Stromal cell of bone marrow (primary cell): ENCODE results near the gene ADAM22.

Experiments used
- DNase-seq: peaks from one replicate; pipeline ENCODE4 v3.0.0-alpha.2; 2012; ENCODE audit warnings: low read depth

Gene ADAM22

DNA sequence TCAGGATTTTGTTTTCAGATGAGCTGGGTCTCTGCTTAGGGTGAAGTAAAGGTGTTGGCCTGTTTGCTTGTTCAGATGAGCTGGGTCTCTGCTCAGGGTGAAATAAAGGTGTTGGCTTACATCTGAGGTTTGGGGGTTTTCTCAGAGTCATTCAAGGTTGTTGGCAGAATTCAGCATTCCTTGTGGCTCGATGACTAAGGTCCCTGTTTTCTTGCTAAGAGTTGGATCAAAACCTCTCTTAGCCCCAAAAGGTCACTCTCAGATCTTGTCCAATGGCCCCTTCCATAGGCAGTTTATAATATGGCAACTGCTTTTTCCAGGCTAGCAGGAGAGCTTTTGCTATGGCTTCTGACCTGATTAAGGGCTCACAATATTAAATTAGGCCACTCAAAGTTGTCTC lies 106.6 kb downstream of the ADAM22 start:
- peak; percentile 8 for DNase-seq

DNA sequence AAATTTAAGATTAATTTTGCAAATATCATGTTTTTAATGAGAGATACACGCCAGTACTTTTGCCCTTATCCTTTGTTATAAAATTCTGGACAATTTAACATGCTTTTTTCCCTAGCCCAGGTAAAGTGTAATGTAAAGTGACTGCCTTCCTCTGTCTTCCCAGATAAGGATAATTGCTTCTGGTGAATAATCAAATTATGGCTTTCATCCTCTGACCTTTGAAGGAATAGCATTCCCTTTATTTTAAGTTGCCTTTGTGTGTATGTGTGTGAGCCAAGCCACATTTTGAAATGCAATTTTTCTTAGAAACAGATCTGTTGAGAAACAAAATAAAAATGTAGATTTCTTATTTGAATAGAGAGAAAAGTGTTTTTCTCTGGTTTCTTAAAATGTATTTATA lies 107.5 kb downstream of the ADAM22 start:
- DNase-seq = no peak

DNA sequence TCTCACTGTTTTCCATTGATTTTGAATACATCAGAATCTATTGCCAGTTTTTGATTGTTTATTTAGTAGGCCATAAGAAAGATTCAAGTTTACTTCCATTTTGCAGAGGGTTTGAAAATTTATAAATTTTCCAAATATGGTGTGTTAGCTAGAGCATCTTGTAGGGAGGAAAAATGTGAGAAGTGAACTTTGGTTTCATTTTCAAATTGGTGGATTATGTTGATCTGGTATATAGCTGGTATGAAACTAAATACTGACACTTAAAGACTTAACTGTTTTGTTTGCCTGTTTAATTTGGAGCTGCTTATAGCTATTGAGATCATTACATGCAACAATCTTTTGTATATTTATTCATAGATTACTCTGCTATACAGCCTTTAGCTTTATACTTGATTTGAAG lies 108.1 kb downstream of the ADAM22 start:
- DNase-seq = no peak

DNA sequence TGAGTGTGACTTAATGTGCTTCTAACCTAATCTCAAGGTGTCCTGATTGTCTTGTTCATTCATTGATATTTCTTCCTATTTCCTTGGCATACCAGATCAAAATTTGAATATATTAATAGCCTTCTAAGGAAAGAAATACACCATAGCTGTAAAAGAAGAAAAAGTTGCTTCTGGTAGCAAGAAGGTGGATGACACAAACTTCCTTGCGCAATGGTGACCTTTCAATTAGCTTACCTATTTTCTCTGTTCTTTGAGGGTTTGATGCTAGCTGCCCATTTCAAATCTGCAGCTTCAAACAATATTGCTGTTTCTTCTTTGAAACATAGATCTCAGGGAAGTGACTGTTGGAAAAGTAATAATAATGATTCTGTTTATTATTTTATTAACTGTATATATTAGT lies 108.8 kb downstream of the ADAM22 start:
- no peak for DNase-seq

DNA sequence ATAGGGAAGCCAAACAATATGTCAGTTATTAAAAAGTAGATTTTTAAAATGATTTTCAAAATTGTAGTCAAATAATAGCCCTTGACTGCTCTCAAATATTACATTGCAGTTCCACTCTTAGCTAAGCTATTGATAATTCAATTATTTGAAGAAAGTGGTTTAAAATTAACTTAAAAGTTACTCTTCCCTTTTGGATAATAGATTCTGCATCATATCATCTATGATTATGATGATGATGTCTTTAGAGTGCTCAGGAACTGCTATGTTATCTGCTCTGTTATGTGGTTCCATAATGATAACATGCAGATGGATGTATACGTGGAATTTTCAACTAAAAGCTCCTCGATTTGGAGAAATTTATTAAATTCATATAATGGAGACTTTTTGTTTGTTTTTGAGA lies 110.0 kb downstream of the ADAM22 start:
- no peak for DNase-seq

DNA sequence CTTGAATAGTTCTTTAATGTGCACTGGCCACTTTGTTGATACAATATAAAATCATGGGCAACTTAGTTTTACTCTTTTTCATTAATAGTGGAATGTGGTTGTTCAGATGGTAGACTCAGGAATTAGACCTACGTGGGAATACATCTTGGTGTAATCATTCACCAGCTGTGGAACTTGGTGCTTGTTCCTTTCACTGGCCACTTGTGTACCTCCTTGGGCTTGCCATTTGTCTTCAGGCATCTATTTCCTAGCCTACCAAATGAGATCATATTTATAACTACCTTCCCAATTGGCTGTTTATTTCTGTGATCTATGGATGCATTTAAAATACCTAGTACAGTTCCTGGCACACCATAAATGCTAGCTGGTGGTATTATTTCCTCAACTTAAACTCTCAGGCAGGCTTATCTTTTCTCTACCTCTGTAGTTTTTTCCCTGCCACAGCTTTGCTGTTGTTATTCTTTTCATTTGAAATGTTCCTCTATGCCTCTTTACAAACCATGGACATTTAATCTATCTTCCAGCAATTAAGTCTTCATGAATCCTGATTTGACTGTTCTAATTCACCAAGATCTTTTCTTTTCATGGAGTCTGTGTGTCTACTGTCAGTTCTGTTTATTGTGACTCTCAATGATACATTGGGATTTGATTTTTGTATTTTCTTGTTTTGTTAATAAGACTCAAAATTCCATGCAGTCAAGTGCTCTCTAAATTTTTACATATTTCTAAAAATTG lies 113.0 kb downstream of the ADAM22 start:
- DNase-seq = no peak

DNA sequence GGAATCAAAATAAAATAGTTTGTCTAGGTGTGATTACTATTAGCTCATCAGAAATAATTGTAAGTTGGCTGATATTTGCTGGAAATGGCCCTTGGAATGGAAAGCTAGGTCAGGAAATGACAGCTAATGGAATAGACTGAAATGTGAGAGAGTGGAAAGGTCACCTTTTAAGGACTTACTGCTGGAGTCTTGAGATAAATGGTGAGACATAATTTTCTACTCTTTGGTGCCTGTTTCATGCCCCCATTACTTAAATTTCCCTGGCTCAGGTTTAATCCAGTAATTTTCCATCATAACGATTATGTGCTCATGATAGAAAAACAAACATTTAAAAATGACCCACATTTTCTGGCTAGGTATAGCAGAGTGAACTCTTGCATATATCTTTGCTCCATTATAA lies 123.6 kb downstream of the ADAM22 start:
- no peak for DNase-seq

DNA sequence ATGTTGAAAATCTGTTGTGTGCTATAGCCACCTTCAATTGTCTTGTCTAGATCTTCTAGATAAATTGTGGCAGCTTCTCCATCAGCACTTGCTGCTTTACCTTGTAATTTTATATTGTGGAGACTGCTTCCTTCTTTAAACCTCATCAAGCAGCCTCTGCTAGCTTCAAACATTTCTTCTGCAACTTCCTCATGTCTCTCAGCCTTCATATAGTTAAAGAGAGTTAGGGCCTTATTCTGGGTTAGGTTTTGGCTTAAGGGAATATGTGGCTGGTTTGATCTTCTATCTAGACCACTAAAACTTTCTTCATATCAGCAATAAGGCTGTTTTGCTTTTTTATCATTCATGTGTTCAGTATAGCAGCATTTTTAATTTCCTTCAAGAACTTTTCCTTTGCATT lies 128.2 kb downstream of the ADAM22 start:
- no peak for DNase-seq

DNA sequence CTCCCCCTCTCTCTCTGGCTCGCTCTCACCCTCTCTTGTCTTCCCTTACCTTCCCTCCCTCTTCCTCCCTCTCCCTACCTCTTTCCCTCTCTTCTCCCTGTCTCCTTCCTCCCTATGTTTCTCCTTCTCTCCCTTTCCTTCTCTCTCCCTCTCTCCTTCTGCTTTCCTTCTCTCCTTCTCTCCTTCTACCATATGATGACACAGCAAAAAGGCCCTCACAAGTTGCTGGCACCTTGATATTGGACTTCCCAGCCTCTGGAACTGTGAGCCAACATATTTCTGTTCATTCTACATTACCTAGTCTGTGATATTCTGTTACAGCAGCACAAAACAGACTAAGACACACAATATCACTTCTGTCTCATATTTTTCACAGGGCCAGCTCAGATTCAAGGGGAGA lies 135.0 kb downstream of the ADAM22 start:
- no peak for DNase-seq

DNA sequence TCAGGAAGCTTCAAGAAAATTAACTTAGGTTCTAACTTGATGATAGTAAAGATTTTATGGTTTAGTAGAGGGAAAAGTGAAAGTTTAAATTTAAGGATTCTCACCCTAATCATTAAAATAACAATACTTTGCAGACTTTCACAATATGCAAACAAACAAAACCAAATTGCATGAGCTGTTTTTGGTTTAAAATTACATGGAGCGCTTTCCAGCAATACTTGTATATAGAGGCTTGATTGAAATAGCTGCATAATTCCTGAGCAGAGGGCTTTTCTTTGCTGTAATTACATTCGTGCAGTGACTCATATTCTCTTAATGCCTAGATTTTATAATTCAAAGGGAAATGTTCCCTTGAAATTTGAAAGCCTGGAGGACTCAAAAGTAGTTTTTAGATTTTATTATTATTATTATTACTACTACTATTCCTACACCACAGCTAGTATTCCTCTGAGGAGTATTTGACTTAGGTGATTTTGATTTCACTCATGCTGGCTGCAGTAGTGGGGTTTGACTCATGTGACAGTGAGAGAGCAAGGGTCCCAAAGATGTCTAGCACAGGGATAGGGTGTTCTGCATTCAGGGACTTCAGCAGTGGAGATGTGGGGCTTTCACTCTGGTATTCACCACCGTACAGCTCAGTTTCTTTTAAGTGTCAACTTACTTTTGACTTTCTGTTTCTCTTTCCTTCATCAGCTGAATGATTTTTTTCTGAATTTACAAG lies 138.1 kb downstream of the ADAM22 start:
- no peak for DNase-seq

DNA sequence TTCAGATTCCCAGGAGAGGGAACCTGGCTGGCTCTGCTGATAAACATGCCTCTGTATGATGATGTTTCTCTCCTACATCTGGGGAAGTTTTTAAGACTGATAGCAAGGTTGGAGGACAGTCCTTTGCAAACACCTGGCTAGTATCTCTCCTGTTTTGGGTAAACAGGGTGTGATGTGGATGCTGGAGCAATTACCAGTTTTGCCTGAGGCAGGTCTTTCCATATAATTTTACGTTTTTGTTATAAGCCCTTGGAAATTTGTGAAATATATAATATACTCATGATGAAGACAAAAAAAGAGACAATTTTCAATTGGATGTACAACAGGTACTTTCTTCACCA lies 138.6 kb downstream of the ADAM22 start:
- DNase-seq = no peak

DNA sequence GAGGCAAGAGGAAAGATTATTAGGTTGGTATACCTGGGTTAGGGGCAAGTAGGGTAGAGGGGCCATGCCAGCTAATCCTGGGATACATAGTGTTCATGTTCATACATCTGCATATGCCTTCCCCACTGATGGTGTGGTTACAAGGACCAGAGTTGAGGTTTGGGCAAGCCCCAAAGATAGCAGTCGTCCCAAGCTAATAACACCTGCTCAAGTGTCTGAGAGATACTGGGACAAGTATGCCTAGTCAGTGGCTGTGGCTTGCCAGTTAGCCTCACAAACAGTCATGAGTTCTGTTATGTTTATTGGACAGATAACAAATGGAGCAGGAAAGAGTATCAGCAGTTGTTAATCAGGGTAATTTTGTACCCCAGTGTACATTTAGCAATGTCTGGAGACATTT lies 139.6 kb downstream of the ADAM22 start:
- no peak for DNase-seq

DNA sequence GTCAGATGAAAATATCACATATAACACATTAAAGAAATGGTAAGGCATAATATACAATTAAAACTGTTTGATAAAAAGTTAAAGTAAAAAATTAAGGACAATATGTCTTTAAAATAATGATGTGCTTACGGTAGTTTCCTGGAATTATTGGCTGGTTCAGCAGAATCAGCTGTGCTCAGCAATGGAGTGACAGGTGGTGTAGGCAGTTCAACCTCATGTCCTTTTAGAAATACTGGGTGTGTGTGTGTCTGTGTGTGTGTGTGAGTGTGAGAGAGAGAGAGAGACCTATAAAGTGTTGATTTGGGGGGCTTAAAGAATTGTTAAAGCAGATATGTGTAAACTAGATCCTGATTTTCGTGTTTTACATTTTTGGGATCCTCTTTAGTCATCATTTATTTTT lies 141.2 kb downstream of the ADAM22 start:
- DNase-seq = no peak

DNA sequence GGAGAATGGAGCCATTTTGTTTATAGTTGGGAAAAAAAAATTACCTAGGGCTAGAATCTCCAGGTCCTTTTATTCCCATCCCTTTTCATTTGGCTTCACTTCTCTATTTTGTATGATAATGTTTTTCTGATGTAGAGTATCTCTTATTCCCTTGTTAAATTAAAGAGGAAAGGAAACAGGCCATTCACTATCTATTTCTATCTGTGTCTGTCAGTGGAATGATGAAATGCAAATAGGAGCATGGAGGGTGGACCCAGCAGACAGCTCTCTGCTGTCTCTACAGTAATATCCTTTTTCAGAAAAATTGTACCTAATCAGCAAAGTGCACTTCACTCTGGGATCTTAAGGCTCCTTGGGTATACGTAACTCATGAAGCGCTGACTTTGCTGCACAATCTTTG lies 149.8 kb downstream of the ADAM22 start:
- DNase-seq = no peak

DNA sequence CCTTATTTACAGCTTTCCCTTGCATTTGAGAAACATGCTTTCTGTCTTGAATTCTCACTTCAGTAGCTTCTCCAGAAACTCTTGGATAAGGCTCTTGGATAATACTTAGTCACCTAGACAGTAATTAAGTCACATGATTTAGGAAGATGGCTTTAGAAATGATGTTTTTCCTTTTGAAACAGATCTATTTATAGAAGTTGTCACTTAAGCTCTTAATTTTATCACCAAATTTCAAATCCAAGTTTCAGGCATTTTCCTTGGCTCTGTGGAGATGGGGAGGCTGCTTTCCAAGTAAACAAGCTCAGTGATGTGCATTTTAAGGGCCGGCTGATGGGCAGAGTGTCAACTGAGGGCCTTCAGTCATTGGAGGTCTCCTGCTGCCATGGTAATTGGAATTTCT lies 155.5 kb downstream of the ADAM22 start:
- no peak for DNase-seq

DNA sequence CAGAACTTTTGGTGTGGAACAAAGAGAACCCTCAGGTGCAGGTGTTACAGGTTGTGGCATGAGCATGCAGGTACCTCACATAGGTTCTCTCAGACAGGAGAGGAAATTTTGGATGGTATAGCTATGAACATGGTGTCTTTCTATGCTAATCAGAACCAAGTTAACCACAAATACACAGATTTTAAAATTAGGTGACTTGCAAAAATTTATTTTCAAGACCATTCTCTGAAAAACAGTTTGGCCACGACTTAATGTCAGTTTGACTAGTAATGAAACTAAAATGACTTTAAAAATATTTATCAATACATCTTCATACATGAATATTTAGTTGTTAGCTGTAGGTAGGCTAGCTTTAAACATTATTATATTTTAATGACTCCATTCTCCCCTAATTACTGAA lies 156.2 kb downstream of the ADAM22 start:
- DNase-seq = no peak

DNA sequence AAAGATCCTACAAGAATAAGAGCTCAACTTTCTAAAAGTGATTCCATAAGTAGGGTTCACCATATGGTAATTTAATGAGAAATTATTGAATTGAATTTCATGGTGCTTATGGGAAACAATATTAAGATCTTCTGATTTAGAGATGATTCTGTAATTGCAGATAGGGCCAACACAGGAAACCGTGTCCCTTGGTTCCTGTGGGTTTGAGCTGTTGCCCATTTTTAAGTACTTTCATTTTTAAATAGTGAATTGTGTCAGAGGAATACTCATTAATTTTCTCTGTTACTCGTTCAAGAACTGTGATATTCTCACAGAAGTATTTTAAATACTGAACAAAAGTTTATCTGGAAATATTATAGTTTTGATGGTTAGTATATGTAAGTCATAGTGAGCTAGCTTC lies 156.6 kb downstream of the ADAM22 start:
- DNase-seq = no peak

DNA sequence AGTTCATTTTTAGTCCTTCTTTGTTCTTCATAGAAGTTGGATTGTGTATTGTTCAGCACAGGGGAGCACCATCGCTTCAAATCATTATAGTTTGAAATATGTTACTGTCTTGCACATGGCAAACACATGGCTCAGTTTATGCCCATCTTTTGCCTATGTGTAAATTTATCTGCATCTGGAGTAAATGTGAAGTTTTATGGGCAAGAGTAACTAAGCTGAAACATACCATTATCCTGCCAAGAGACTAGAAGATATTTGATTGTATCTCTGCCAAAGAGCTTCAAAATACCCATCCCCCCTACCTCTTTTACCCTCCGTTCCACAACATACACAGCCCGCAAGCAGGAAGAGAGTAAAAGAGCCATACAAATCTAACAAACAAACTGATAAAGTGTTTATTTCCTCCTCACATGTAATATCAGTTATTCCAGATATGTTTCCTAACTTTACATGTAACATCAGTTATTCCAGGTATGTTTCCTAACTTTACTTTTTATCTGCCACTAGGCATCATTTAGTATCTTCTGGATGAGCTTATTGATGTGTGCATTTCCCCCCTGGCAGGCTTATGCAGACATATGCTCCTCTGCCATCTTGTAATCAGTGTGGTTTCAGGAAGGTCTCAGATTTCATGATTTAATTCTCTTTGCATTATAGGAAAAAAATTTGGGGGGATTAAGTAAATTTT lies 158.1 kb downstream of the ADAM22 start:
- DNase-seq = no peak

DNA sequence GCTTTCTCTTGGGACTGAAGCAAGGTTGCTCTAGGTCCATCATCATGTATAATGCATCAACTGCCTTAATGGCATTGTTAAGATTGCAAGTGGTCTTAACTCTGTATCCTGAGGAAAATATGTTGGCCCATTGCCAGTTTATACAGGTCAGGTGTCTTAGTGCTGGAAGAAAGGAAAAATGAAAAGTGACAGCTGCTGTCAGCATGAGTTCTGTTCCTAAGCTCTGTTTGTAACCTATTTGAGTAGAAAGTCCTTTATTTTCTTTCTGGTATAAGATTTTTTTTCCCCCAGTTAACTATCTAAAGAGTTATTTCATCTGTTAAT lies 158.6 kb downstream of the ADAM22 start:
- no peak for DNase-seq

DNA sequence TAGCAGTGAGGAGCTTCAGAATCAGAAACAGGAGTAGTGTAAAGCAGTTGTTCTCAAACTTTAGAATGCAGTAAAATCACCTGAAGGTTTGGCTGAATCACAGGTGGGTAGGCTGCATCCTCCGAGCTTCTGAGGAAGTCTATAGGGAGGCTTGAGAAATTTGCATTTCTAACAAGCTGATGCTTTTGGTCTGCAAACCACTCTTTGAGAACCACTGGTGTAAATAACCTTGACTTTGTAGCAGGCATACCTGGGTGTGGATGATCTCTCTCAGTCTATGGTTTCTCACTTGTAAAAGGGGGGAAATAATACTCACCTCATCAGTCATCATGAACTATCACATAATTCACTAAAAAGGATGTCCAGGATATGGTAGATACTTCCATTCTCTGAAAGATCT lies 167.7 kb downstream of the ADAM22 start:
- no peak for DNase-seq

DNA sequence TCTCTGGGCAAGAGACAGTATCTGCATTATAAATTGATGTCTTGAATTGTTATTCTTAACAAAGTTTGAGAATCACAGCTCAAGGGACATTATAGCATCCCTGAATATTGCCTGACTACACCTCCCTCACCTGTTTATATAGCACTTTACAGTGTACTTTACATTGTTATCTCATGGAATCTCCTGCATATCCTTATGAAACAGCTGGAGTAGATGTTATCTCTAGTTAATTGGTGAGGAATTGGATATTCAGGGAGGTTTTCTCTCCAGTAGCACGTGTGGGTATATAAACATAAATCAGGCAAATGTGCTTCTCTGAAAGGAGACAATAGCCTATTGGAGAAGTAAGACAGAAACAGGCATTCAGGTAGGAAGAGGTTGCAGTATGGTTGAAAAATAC lies 168.6 kb downstream of the ADAM22 start:
- DNase-seq = no peak

DNA sequence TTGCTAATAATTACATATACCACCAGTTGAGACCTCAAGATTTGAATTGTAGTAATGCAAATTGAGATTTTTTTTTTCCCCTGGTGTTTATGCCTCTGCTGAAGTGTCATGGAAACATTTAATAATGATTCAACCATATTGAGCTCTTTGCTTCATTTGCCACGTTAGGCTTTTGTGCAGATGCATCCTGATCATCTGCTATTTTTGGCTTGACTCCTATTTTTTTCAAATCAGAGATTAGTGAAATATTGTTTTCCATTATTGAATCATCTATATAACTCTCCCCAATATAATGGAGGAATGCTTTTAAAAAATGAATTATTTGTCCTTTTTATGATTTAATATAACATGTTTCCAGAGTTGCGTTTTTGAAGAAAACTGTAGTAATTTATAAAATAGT lies 170.7 kb downstream of the ADAM22 start:
- no peak for DNase-seq

DNA sequence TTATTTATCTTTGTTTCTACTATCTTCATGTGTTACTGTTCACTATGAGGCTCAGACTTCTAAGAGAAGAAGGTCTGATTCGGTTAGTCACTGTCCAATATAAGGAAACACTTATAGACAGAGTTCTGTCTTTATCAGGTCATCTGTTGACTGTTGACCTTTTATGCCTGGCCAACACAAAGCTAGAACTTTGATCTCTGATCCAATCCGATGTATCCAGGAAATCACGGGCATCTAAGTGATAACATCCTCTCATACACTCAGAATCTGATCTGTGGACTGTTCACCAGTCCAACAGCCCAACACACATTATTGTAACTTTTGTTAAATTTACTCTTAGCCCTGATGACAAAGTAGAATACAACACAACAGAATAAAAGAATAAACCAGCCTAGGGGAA lies 171.2 kb downstream of the ADAM22 start:
- no peak for DNase-seq

DNA sequence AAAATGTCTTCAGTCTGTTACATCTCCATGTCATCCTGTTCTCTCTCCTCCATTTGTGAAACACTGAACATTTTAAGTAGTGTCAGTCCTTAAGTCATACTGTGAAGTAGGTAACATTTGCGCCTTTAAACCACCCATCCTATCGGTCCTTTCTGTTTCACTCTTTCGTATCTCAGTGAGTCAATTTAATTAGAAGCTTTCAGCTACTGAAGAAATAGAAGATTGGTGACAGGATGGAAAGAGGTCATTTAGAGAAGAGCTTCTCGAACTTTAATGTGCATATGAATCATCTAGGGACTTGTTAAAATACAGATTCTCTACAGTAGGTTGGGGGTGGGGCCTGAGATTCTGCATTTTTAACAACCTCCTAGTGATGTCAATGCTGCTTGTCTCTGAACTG lies 172.4 kb downstream of the ADAM22 start:
- no peak for DNase-seq
